NCI-H69 (cell line): ENCODE measurements around the gene TUT1.
A peak's percentile ranks its signal among the peaks of the same experiment; 100 is the strongest.
"Not testable (repeated sequence)": the region's sequence is repeated elsewhere in the genome, so short reads cannot be mapped to it uniquely, and the experiment has no call there.

Source experiments
- DNase-seq: peaks from one replicate; lab custom pipeline; 2025; lab: John Stamatoyannopoulos, UW

Gene TUT1

GRCh38 chr11:62591448-62592145 lies at the start of gene TUT1:
Gene TUT1, minus strand, starts transcription at chr11:62591523. Its CDS starts 38 bp downstream, at chr11:62591485.
- peak; percentile 100 for DNase-seq

- no peak for DNase-seq
Observed at GRCh38 chr11:62632492-62632891, 41.2 kb upstream of the TUT1 start.

- DNase-seq = no peak
Observed at GRCh38 chr11:62627713-62628112, 36.4 kb upstream of the TUT1 start.

GRCh38 chr11:62622476-62623089 lies 31.3 kb upstream of the TUT1 start:
- no peak for DNase-seq

- DNase-seq = peak; percentile 100
Observed at GRCh38 chr11:62621567-62622470, 30.5 kb upstream of the TUT1 start, which contains the start of gene B3GAT3. Gene B3GAT3, minus strand, starts transcription at chr11:62621986. Its CDS starts 39 bp downstream, at chr11:62621947.

GRCh38 chr11:62621027-62621566 lies 29.8 kb upstream of the TUT1 start:
- DNase-seq = no peak

GRCh38 chr11:62616957-62617356 lies 25.6 kb upstream of the TUT1 start:
- not testable (repeated sequence) for DNase-seq

GRCh38 chr11:62615521-62615920 lies 24.2 kb upstream of the TUT1 start:
- DNase-seq = no peak

GRCh38 chr11:62614275-62614674 lies 23.0 kb upstream of the TUT1 start:
- peak; percentile 31 for DNase-seq

GRCh38 chr11:62613291-62613778 lies 22.0 kb upstream of the TUT1 start:
- DNase-seq = no peak

GRCh38 chr11:62612366-62613290 lies 21.3 kb upstream of the TUT1 start, which contains the start of the genes EML3 and ROM1:
Gene EML3, minus strand, starts transcription at chr11:62612775. Its CDS starts 318 bp downstream, at chr11:62612457.
Gene ROM1, plus strand, starts transcription at chr11:62613257. Its CDS starts 25 bp downstream, at chr11:62613282.
- peak; percentile 93 for DNase-seq

GRCh38 chr11:62611705-62612365 lies 20.5 kb upstream of the TUT1 start:
- peak; percentile 69 for DNase-seq

- no peak for DNase-seq
Observed at GRCh38 chr11:62610814-62611704, 19.7 kb upstream of the TUT1 start.

- no peak for DNase-seq
Observed at GRCh38 chr11:62610403-62610802, 19.1 kb upstream of the TUT1 start.

GRCh38 chr11:62608776-62609175 lies 17.5 kb upstream of the TUT1 start:
- DNase-seq = no peak

- peak; percentile 22 for DNase-seq
Observed at GRCh38 chr11:62607714-62608113, 16.4 kb upstream of the TUT1 start.

GRCh38 chr11:62605902-62606301 lies 14.6 kb upstream of the TUT1 start:
- no peak for DNase-seq

GRCh38 chr11:62605467-62605866 lies 14.1 kb upstream of the TUT1 start:
- no peak for DNase-seq

GRCh38 chr11:62604460-62605120 lies 13.3 kb upstream of the TUT1 start:
- peak; percentile 28 for DNase-seq
